Transverse colon (tissue), 3 donors: ENCODE measurements around the gene PGS1.

Experiments
- CTCF ChIP-seq, 5 experiments: fragments of 200-600 bp in 3 of 5; fragments of 450-650 bp in 2 of 5; sonication (generic) in 3 of 5; IDR thresholded peaks; 1 replicate in 2 of 5; 2 replicates in 3 of 5; pipeline ENCODE4 v1.5.1; 2016 to 2017; ENCODE audit warnings: antibody characterized with exemption in 5 of 5, inconsistent platforms in 3 of 5, mild to moderate bottlenecking in 2 of 5, moderate library complexity in 1 of 5
- POLR2A ChIP-seq: fragments of 450-650 bp; IDR thresholded peaks from one replicate; pipeline ENCODE4 v1.6.1; 2016; ENCODE audit warnings: antibody characterized with exemption, mild to moderate bottlenecking, moderate library complexity

DNA sequence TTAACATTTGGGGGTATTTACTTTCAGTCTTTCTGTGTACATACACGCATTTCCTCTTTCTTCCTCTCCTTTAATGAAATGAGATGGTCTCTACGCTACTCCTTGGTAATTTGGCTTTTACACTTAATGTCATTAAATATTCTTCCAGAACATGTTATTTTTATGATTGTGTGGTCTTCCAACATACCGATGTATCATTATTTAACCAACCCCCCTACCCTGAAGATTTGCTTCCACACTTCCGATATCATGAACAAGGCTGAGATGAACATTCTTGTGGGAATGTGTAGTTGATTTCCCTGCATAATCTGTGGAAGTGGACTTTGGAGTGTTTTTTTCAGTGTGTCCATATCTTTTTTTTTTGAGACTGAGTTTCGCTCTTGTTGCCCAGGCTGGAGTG lies 2.3 kb upstream of the PGS1 start:
- TF ChIP-seq CTCF (IDR thresholded peaks at IDR 0.05) (no peak), POLR2A (no peak)
